ENCODE measurements around the gene OPRD1. TPM values are rescaled to one million over a fixed set of nuclear protein-coding genes. Genes with fewer than 3 reads are reported as not detected.

The OPRD1 gene
- total RNA-seq, 5 donors from 2014 or later (not counting 1 experiment from before 2014, with no cell fraction given), result not detected

DNA sequence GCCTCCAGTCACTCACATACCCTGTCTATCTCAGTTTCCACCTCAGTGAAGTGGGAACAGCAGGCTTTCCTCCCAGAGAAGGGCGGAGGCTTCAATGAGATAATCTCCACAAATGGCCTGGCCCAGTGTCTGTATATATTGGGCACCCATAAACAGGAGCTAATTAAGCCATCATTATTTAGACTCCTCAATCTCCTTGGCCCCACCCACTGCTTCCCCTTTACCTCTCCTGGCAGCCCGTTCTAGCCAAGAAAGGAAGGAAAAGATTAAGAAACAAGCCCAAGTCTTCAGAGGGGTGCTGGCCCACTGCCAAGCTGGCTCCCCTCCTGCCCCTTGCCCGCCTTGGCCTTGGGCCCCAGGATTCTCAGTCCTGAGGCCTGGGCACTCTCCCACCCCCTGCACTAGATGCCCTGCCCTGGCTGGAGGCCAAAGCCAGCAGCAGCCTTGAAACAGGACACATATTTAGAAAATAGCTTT lies 86.5 kb downstream of the OPRD1 start:
- ChIA-PET CTCF (interaction anchor here in 1 of 2 donors (0.5 kb wide), 1 partner anchor 57 kb away, joined by 4 read pairs; no protein-coding TSS in a partner anchor), POLR2A (interaction anchor here in 1 of 2 donors (0.6 kb wide), 1 partner anchor 283 kb away, joined by 3 read pairs; the partner anchor contains the start of gene SRSF4)
- Histone ChIP-seq H3K4me3 (ENCODE audit: control insufficient read depth in 1 of 2, extremely low read depth in 1 of 2, low read length in 1 of 2) (no peak overlapping the region), H3K4me1 (ENCODE audit: control insufficient read depth in 1 of 2, extremely low read depth in 1 of 2, insufficient read depth in 2 of 2, low read length in 2 of 2) (peaks cover 3 to 23% of the 10 kb centered on the region in 2 experiments), H3K27me3 (replicated peaks in 1 of 2; ENCODE audit: control insufficient read depth in 2 of 2, extremely low read depth in 1 of 2, insufficient read depth in 2 of 2, low read length in 1 of 2) (no peaks in the 10 kb centered on the region), H3K9me3 (no peaks in the 10 kb centered on the region), H3K36me3 (ENCODE audit: control insufficient read depth in 2 of 2, extremely low read depth in 1 of 2, insufficient read depth in 1 of 2, low read length in 1 of 2) (peaks cover 0 to 5% of the 10 kb centered on the region in 2 donors), H3K27ac (ENCODE audit: low read length) (no peak overlapping the region)
- WGBS (ENCODE audit: insufficient coverage), result 65% methylated on average over 2 of the region's 3 CpGs
- no peak for DNase-seq
- Mint-ChIP-seq H3K9me3 (no peaks in the 10 kb centered on the region), H3K4me1 (peaks cover 39 to 49% (median 48%) of the 10 kb centered on the region in 3 donors), H3K27me3 (no peaks in the 10 kb centered on the region), H3K36me3 (peaks cover 11% of the 10 kb centered on the region), H3K27ac (peak overlapping the region; percentile 67 to 85), H3K4me3 (no peak overlapping the region)
- no peak for ATAC-seq (replicated peaks in 1 of 4)

DNA sequence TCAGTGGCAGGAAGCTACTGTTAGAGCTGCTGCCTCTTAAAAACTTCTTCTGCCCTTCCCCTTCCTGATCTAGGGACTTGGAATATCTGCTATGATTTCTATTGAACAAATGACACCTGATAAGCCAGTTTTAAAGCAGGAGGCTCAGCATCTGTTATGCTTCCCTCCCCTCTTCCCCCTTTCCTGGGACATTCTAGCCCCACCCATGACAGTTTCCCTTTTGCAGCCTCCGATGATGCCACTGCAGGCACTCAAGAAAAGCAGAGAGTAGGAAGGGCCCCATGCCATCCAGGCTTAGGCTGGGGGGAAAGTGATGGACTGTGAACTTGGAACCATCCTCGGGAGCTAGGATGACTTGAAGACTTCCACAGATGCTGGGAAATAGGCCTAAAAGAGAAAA lies 87.3 kb downstream of the OPRD1 start:
- Mint-ChIP-seq H3K27me3 (no peaks in the 10 kb centered on the region), H3K4me1 (peaks cover 35 to 45% (median 45%) of the 10 kb centered on the region in 3 donors), H3K27ac (peak overlapping the region; percentile 50 to 83), H3K36me3 (peaks cover 14% of the 10 kb centered on the region), H3K4me3 (peak overlapping the region in 1 of 3 donors; percentile 15), H3K9me3 (peaks cover 0 to 2% (median 0%) of the 10 kb centered on the region in 3 donors)
- Histone ChIP-seq H3K9me3 (no peaks in the 10 kb centered on the region), H3K4me1 (ENCODE audit: control insufficient read depth in 1 of 2, extremely low read depth in 1 of 2, insufficient read depth in 2 of 2, low read length in 2 of 2) (peaks cover 3 to 23% of the 10 kb centered on the region in 2 experiments), H3K36me3 (ENCODE audit: control insufficient read depth in 2 of 2, extremely low read depth in 1 of 2, insufficient read depth in 1 of 2, low read length in 1 of 2) (peaks cover 0 to 3% of the 10 kb centered on the region in 2 donors), H3K27me3 (replicated peaks in 1 of 2; ENCODE audit: control insufficient read depth in 2 of 2, extremely low read depth in 1 of 2, insufficient read depth in 2 of 2, low read length in 1 of 2) (no peaks in the 10 kb centered on the region), H3K4me3 (ENCODE audit: control insufficient read depth in 1 of 2, extremely low read depth in 1 of 2, low read length in 1 of 2) (no peak overlapping the region), H3K27ac (ENCODE audit: low read length) (no peak overlapping the region)
- ChIA-PET POLR2A (interaction anchor here (0.6 kb wide), 2 partner anchors 269 to 283 kb away, joined by 3 to 5 read pairs; partner anchors contain the start of gene SRSF4 (in 1 of the 2)), CTCF (interaction anchor here in 1 of 2 donors (0.7 kb wide), 1 partner anchor 331 kb away, joined by 4 read pairs; no protein-coding TSS in a partner anchor)
- ATAC-seq (replicated peaks in 1 of 4) (no peak), DNase-seq (no peak)
- WGBS (ENCODE audit: insufficient coverage), result no CpG with 5 or more reads among the region's 2 CpGs

DNA sequence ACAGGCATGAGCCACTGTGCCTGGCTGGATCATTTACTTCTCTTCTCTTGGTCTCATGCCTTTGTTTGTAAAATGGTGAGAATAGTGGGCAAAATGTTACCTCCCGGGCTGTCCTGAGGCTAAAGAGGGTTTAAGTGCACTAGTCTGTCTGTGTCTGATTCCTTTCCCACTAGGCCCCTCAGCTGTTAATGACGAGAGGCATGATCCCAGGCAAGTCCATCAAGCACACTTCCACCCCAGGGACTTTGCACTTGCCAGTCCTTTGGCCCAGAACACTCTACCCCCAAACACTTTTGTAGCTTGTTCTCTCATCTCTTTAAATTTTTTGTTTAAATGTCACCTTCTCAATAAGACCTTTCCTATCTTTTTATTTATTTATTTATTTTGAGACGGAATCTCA lies 88.6 kb downstream of the OPRD1 start:
- H3K27me3 ChIP-seq (replicated peaks in 1 of 2; ENCODE audit: control insufficient read depth in 2 of 2, extremely low read depth in 1 of 2, insufficient read depth in 2 of 2, low read length in 1 of 2), result no peaks in the 10 kb centered on the region
- no peak overlapping the region for H3K4me3 ChIP-seq (ENCODE audit: control insufficient read depth in 1 of 2, extremely low read depth in 1 of 2, low read length in 1 of 2)
- Mint-ChIP-seq H3K4me3 (no peak overlapping the region), H3K27ac (peak overlapping the region; percentile 3 to 25), H3K27me3 (no peaks in the 10 kb centered on the region), H3K9me3 (peaks cover 0 to 4% (median 0%) of the 10 kb centered on the region in 3 donors), H3K4me1 (peaks cover 30 to 45% (median 41%) of the 10 kb centered on the region in 3 donors), H3K36me3 (peaks cover 13% of the 10 kb centered on the region)
- ChIA-PET CTCF (no interaction called here), POLR2A (no interaction called here)
- no peaks in the 10 kb centered on the region for H3K9me3 ChIP-seq
- WGBS (ENCODE audit: insufficient coverage), result 78% methylated on average over 1 of the region's 3 CpGs
- H3K36me3 ChIP-seq (ENCODE audit: control insufficient read depth in 2 of 2, extremely low read depth in 1 of 2, insufficient read depth in 1 of 2, low read length in 1 of 2), result no peaks in the 10 kb centered on the region
- peaks cover 3 to 17% of the 10 kb centered on the region in 2 experiments for H3K4me1 ChIP-seq (ENCODE audit: control insufficient read depth in 1 of 2, extremely low read depth in 1 of 2, insufficient read depth in 2 of 2, low read length in 2 of 2)
- DNase-seq (no peak), ATAC-seq (replicated peaks in 1 of 4) (no peak)
- H3K27ac ChIP-seq (ENCODE audit: low read length), result no peak overlapping the region

DNA sequence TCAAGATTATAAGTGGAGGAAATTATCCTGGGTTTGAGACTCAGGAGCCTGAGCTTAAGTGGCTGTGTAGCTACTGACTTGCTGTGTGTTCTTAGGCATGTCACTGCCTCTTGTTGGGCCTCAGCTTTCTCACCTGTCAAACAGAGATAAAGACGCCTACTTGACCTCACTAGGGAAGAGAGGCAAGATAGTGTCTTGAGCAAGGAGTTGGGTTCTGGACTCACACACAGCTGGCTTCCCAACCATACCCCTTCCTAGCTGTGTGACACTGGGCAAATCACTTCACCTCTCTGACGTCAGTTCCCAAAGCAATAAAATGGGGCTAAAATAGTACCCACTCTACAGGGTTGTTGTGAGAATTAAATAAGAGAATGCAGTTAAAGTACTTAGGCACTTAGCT lies 90.8 kb downstream of the OPRD1 start:
- H3K4me1 ChIP-seq (ENCODE audit: control insufficient read depth in 1 of 2, extremely low read depth in 1 of 2, insufficient read depth in 2 of 2, low read length in 2 of 2), result peaks cover 3 to 9% of the 10 kb centered on the region in 2 experiments
- WGBS (ENCODE audit: insufficient coverage), result no CpG with 5 or more reads among the region's 2 CpGs
- CTCF ChIA-PET, result interaction anchor here in 1 of 2 donors (0.6 kb wide), 1 partner anchor 65 kb away, joined by 3 read pairs; no protein-coding TSS in a partner anchor
- H3K4me3 ChIP-seq (ENCODE audit: control insufficient read depth in 1 of 2, extremely low read depth in 1 of 2, low read length in 1 of 2), result no peak overlapping the region
- H3K27me3 Mint-ChIP-seq, result no peaks in the 10 kb centered on the region
- H3K36me3 ChIP-seq (ENCODE audit: control insufficient read depth in 2 of 2, extremely low read depth in 1 of 2, insufficient read depth in 1 of 2, low read length in 1 of 2), result no peaks in the 10 kb centered on the region
- H3K27ac ChIP-seq (ENCODE audit: low read length), result no peak overlapping the region
- ATAC-seq (replicated peaks in 1 of 4), result no peak
- H3K4me1 Mint-ChIP-seq, result peaks cover 19 to 29% (median 28%) of the 10 kb centered on the region in 3 donors
- no peak overlapping the region for H3K27ac Mint-ChIP-seq
- no peak overlapping the region for H3K4me3 Mint-ChIP-seq
- POLR2A ChIA-PET, result interaction anchor here (0.6 to 0.9 kb wide), 3 partner anchors 11 to 56 kb away, joined by 5 to 7 read pairs (median 6); partner anchors contain the start of gene EPB41 (in 1 of the 2)
- peaks cover 0 to 4% (median 0%) of the 10 kb centered on the region in 3 donors for H3K9me3 Mint-ChIP-seq
- peaks cover 13% of the 10 kb centered on the region for H3K36me3 Mint-ChIP-seq
- H3K27me3 ChIP-seq (replicated peaks in 1 of 2; ENCODE audit: control insufficient read depth in 2 of 2, extremely low read depth in 1 of 2, insufficient read depth in 2 of 2, low read length in 1 of 2), result no peaks in the 10 kb centered on the region
- DNase-seq, result no peak
- no peaks in the 10 kb centered on the region for H3K9me3 ChIP-seq

DNA sequence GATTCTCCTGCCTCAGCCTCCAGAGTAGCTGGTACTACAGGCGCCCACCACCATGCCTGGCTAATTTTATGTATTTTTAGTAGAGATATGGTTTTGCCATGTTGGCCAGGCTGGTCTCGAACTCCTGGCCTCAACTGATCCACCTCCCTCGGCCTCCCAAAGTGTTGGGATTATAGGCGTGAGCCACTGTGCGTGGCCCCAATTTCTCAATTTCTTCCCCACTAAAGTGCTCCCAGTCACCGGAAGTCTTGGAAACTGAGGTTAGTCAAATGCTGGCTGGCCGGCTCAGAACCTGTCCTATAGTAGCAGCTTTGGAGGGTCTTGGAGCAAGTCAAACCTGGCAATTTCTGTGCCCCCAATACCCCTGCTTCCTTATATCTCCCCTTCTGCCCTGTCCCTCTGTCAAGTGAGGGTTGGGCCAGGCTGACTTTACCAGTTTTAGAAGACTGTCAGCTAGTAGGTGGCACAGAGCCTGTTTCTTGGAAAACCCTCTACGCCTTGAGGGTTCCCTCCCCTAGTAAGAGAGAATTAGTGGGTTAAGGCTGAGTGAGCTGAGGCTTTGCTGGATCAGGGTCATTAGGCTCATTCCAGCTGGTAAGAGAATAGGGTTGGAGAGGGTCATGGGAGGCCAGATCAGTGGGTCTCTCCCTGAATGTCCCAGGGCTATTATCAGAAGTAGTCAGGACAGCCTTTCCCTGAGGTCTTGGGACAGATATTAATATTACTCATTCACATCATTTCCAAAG lies 94.1 kb downstream of the OPRD1 start:
- no peak for DNase-seq
- Mint-ChIP-seq H3K4me1 (peaks cover 0 to 7% (median 0%) of the 10 kb centered on the region in 3 donors), H3K27ac (no peak overlapping the region), H3K9me3 (peaks cover 0 to 4% (median 0%) of the 10 kb centered on the region in 3 donors), H3K27me3 (no peaks in the 10 kb centered on the region), H3K36me3 (peaks cover 10% of the 10 kb centered on the region), H3K4me3 (no peak overlapping the region)
- ChIA-PET CTCF (interaction anchor here in 1 of 2 donors (0.6 to 1.3 kb wide), 2 partner anchors 8 to 1514 kb away, joined by 3 read pairs; partner anchors contain the start of genes EPB41 and GPR3), POLR2A (no interaction called here)
- no peak for ATAC-seq (replicated peaks in 1 of 4)
- H3K4me3 ChIP-seq (ENCODE audit: control insufficient read depth in 1 of 2, extremely low read depth in 1 of 2, low read length in 1 of 2), result no peak overlapping the region
- no peaks in the 10 kb centered on the region for H3K27me3 ChIP-seq (replicated peaks in 1 of 2; ENCODE audit: control insufficient read depth in 2 of 2, extremely low read depth in 1 of 2, insufficient read depth in 2 of 2, low read length in 1 of 2)
- WGBS (ENCODE audit: insufficient coverage), result 100% methylated on average over 4 of the region's 8 CpGs
- no peaks in the 10 kb centered on the region for H3K36me3 ChIP-seq (ENCODE audit: control insufficient read depth in 2 of 2, extremely low read depth in 1 of 2, insufficient read depth in 1 of 2, low read length in 1 of 2)
- no peak overlapping the region for H3K27ac ChIP-seq (ENCODE audit: low read length)
- no peaks in the 10 kb centered on the region for H3K9me3 ChIP-seq
- no peaks in the 10 kb centered on the region for H3K4me1 ChIP-seq (ENCODE audit: control insufficient read depth in 1 of 2, extremely low read depth in 1 of 2, insufficient read depth in 2 of 2, low read length in 2 of 2)

DNA sequence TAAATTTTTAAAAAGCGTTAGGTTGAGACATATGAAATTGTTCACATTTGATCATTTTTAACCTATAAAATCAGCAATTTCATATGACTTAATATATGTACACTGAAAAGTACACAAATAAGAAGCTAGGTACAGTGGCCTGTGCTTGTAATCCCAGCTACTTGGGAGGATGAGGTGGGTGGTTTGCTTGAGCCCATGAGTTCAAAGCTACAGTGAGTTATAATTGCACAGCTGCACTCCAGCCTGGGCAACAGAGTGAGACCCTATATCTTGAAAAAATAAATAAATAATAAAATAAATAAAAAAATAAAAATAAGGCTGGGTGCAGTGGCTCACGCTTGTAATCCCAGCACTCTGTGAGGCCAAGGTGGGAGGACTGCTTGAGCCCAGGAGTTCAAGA lies 97.2 kb downstream of the OPRD1 start:
- H3K4me1 Mint-ChIP-seq, result peaks cover 8 to 9% (median 8%) of the 10 kb centered on the region in 3 donors
- POLR2A ChIA-PET, result interaction anchor here in 1 of 2 donors (0.7 kb wide), 1 partner anchor 134 kb away, joined by 6 read pairs; no protein-coding TSS in a partner anchor

More for the DNA sequence above, 97.2 kb downstream of the OPRD1 start:
- WGBS (ENCODE audit: insufficient coverage), result no CpG with 5 or more reads among the region's 2 CpGs
- CTCF ChIA-PET, result interaction anchor here (0.7 to 1.0 kb wide), 3 partner anchors 102 to 1196 kb away, joined by 3 to 6 read pairs (median 6); no protein-coding TSS in a partner anchor
- no peaks in the 10 kb centered on the region for H3K27me3 Mint-ChIP-seq
- no peaks in the 10 kb centered on the region for H3K27me3 ChIP-seq (replicated peaks in 1 of 2; ENCODE audit: control insufficient read depth in 2 of 2, extremely low read depth in 1 of 2, insufficient read depth in 2 of 2, low read length in 1 of 2)
- H3K4me1 ChIP-seq (ENCODE audit: control insufficient read depth in 1 of 2, extremely low read depth in 1 of 2, insufficient read depth in 2 of 2, low read length in 2 of 2), result peaks cover 7 to 9% of the 10 kb centered on the region in 2 experiments
- DNase-seq (no peak), ATAC-seq (replicated peaks in 1 of 4) (no peak)
- peaks cover 3% of the 10 kb centered on the region for H3K36me3 Mint-ChIP-seq
- no peaks in the 10 kb centered on the region for H3K36me3 ChIP-seq (ENCODE audit: control insufficient read depth in 2 of 2, extremely low read depth in 1 of 2, insufficient read depth in 1 of 2, low read length in 1 of 2)
- peaks cover 0 to 3% (median 0%) of the 10 kb centered on the region in 3 donors for H3K9me3 Mint-ChIP-seq
- no peak overlapping the region for H3K4me3 ChIP-seq (ENCODE audit: control insufficient read depth in 1 of 2, extremely low read depth in 1 of 2, low read length in 1 of 2)
- H3K27ac Mint-ChIP-seq, result no peak overlapping the region
- no peak overlapping the region for H3K27ac ChIP-seq (ENCODE audit: low read length)
- H3K9me3 ChIP-seq, result no peaks in the 10 kb centered on the region
- no peak overlapping the region for H3K4me3 Mint-ChIP-seq
